Endothelial cell of umbilical vein (primary cell): ENCODE results near the gene CDCA3. TPM values are rescaled to one million over a fixed set of nuclear protein-coding genes. Genes with fewer than 3 reads are reported as not detected.

Experiments
- BruUV-seq: library from RNA; stranded (reverse); fragments of 400-500 nt; replicated peaks from 2 replicates; lab custom pipeline; 2021; lab: Mats Ljungman, UMichigan
- CTCF ChIA-PET: fragments of 300-600, 350-600 bp; sonication (Branson Sonifier 250); formaldehyde crosslinking; loops from one replicate; lab custom pipeline; 2021; ENCODE audit warnings: antibody characterized with exemption, inconsistent platforms; lab: Charles Lee
- POLR2A ChIA-PET: fragments of 300-600, 350-600 bp; sonication (Branson Sonifier 250); formaldehyde crosslinking; loops from one replicate; lab custom pipeline; 2021; ENCODE audit warnings: antibody characterized with exemption, inconsistent platforms; lab: Charles Lee
- DNase-seq: peaks from one replicate; pipeline ENCODE4 v3.0.0-alpha.2; 2011; ENCODE audit warnings: low read depth, low spot score
- FAIRE-seq: peaks from 2 replicates; lab custom pipeline; 2011; peaks lifted over from hg19 to GRCh38; lab: Jason Lieb, UNC
- H2AFZ ChIP-seq: 2 replicates; pipeline ENCODE4 v1.6.0; 2012; ENCODE audit warnings: low read depth, low read length, control low read depth, inconsistent platforms
- H3K27ac ChIP-seq: 2 replicates; pipeline ENCODE4 v1.5.1; 2011; ENCODE audit warnings: low read depth, mild to moderate bottlenecking, control low read depth, low read length, moderate library complexity; ENCODE audit not compliant: insufficient read depth
- H3K27me3 ChIP-seq, 2 experiments: 2 replicates each; pipeline versions ENCODE4 v1.6.0 to v1.6.1; 2011; ENCODE audit warnings: low read length in 2 of 2, mixed read lengths in 1 of 2; ENCODE audit not compliant: control insufficient read depth in 2 of 2, insufficient read depth in 2 of 2
- H3K36me3 ChIP-seq, 2 experiments: 2 replicates in 1 of 2; 3 replicates in 1 of 2; pipeline ENCODE4 v1.5.1; 2011; ENCODE audit warnings: low read length in 2 of 2, mild to moderate bottlenecking in 1 of 2, moderate library complexity in 1 of 2; ENCODE audit not compliant: control insufficient read depth in 2 of 2, insufficient read depth in 2 of 2; ENCODE audit errors: extremely low read depth in 1 of 2
- H3K4me1 ChIP-seq: 3 replicates; pipeline ENCODE4 v1.5.1; 2011; ENCODE audit warnings: mild to moderate bottlenecking, low read length; ENCODE audit not compliant: control insufficient read depth, insufficient read depth; ENCODE audit errors: extremely low read depth
- H3K4me2 ChIP-seq: 2 replicates; pipeline ENCODE4 v1.6.1; 2011; ENCODE audit warnings: low read length, control low read depth, mixed read lengths; ENCODE audit not compliant: insufficient read depth
- H3K4me3 ChIP-seq, 3 experiments: fragments of 200-600 bp in 1 of 3; sonication (generic), shearing (Covaris generic) in 1 of 3; replicated peaks in 1 of 3; 2 replicates each; pipeline ENCODE4 v1.5.1; 2011 to 2016; ENCODE audit warnings: control low read depth in 3 of 3, low read length in 3 of 3, mild to moderate bottlenecking in 2 of 3, inconsistent platforms in 1 of 3, low read depth in 1 of 3, moderate library complexity in 1 of 3; ENCODE audit not compliant: insufficient read depth in 1 of 3
- H3K79me2 ChIP-seq: 2 replicates; pipeline ENCODE4 v1.6.0; 2012; ENCODE audit warnings: low read length, inconsistent platforms; ENCODE audit not compliant: control insufficient read depth, insufficient read depth
- H3K9ac ChIP-seq: replicated peaks from 2 replicates; pipeline ENCODE3; 2011; ENCODE audit warnings: low read length, control low read depth; ENCODE audit not compliant: insufficient read depth; ENCODE audit errors: extremely low read depth
- H3K9me1 ChIP-seq: replicated peaks from 3 replicates; pipeline ENCODE4 v1.6.0; 2011; ENCODE audit warnings: mild to moderate bottlenecking, low read length; ENCODE audit not compliant: control insufficient read depth, insufficient read depth; ENCODE audit errors: extremely low read depth
- H3K9me3 ChIP-seq: replicated peaks from 2 replicates; pipeline ENCODE4 v1.5.1; 2012; ENCODE audit warnings: low read length, inconsistent platforms; ENCODE audit not compliant: control insufficient read depth, insufficient read depth
- H4K20me1 ChIP-seq: replicated peaks from 2 replicates; pipeline ENCODE3; 2011; ENCODE audit warnings: mild to moderate bottlenecking, low read length; ENCODE audit not compliant: control insufficient read depth, insufficient read depth; ENCODE audit errors: extremely low read depth
- JUN ChIP-seq: IDR thresholded peaks from 2 replicates; pipeline ENCODE4 v1.6.1; 2011; ENCODE audit warnings: borderline replicate concordance, low read depth; ENCODE audit not compliant: insufficient read length, insufficient read depth
- dilution Hi-C: fragments of 300-500 bp; cut with MboI; formaldehyde crosslinking; loops from one replicate; pipeline ENCODE4 v1.15.0; 2019; ENCODE audit warnings: low sequenced_read_pairs; ENCODE audit not compliant: extremely low pct_ligation_motif_present
- intact Hi-C: fragments of 100-400 bp; cut with micrococcal nuclease; formaldehyde crosslinking; loops from one replicate; pipeline ENCODE4 v1.10.0; 2022
- polyA plus RNA-seq, 4 experiments: library from polyadenylated mRNA; depleted of rRNA in 3 of 4; stranded (reverse) in 3 of 4; unstranded in 1 of 4; fragments of >200 nt; gene quantifications; 2 replicates each; pipeline versions ENCODE4 v1.2.1 to v1.2.3, GENCODE V29; 2011 to 2012; ENCODE audit warnings: missing spikeins in 1 of 4
- total RNA-seq: library from RNA; stranded (reverse); gene quantifications from 2 replicates; pipeline ENCODE4 v1.2.3, GENCODE V29; 2021
- TF ChIP-seq, protein P1 (sequence below), 2 donors: IDR thresholded peaks; 1 replicate in 1 of 2; 2 replicates in 1 of 2; pipeline ENCODE4 v1.5.1; 2011; ENCODE audit warnings: low read length in 2 of 2, mild to moderate bottlenecking in 2 of 2, moderate library complexity in 2 of 2, control low read depth in 1 of 2, inconsistent platforms in 1 of 2, low read depth in 1 of 2; ENCODE audit not compliant: insufficient read depth in 1 of 2; ENCODE audit errors: extremely low read depth in 1 of 2

Gene CDCA3
- total and polyA plus RNA-seq, 2 donors (not counting 3 experiments of a cell fraction or from before 2014, with no cell fraction given): 44.3 to 53.5 TPM

GRCh38 chr12:6823182-6824084 is 27.7 kb downstream of the CDCA3 start:
- dilution Hi-C loops: no loop called here
- Histone ChIP-seq H3K9ac (no peak overlapping the region), H3K4me1 (peaks cover 24% of the 10 kb centered on the region), H3K36me3 (no peaks in the 10 kb centered on the region), H3K4me3 (no peak overlapping the region), H3K9me3 (no peaks in the 10 kb centered on the region), H3K27me3 (peaks cover 3% of the 10 kb centered on the region in 2 experiments), H3K27ac (no peak overlapping the region), H2AFZ (no peak overlapping the region), H3K79me2 (peaks cover 2% of the 10 kb centered on the region), H3K9me1 (no peaks in the 10 kb centered on the region), H4K20me1 (no peaks in the 10 kb centered on the region), H3K4me2 (no peak overlapping the region)
- DNase-seq: no peak
- ChIA-PET CTCF (interaction anchor here (2.5 to 12.0 kb wide), 2 partner anchors 70 to 205 kb away, joined by 5 to 148 read pairs; partner anchors contain the start of gene MLF2), POLR2A (no interaction called here)
- BruUV-seq: no TSS peak
- intact Hi-C loops: no loop called here
- no peak for FAIRE-seq
- TF ChIP-seq, protein P1, sequence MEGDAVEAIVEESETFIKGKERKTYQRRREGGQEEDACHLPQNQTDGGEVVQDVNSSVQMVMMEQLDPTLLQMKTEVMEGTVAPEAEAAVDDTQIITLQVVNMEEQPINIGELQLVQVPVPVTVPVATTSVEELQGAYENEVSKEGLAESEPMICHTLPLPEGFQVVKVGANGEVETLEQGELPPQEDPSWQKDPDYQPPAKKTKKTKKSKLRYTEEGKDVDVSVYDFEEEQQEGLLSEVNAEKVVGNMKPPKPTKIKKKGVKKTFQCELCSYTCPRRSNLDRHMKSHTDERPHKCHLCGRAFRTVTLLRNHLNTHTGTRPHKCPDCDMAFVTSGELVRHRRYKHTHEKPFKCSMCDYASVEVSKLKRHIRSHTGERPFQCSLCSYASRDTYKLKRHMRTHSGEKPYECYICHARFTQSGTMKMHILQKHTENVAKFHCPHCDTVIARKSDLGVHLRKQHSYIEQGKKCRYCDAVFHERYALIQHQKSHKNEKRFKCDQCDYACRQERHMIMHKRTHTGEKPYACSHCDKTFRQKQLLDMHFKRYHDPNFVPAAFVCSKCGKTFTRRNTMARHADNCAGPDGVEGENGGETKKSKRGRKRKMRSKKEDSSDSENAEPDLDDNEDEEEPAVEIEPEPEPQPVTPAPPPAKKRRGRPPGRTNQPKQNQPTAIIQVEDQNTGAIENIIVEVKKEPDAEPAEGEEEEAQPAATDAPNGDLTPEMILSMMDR (IDR thresholded peaks at IDR 0.05; ENCODE audit: extremely low read depth in 1 of 2, insufficient read depth in 1 of 2, low read depth in 1 of 2, low read length in 2 of 2): no peak
- TF ChIP-seq JUN: no peak
